Astrocyte (in vitro differentiated cells and primary cell): Measurements from ENCODE around the gene DUSP21. TPM values are rescaled to one million over a fixed set of nuclear protein-coding genes. Genes with fewer than 3 reads are reported as not detected.
A peak's percentile ranks its signal among the peaks of the same experiment; 100 is the strongest.

Experiments
- DNase-seq: peaks from one replicate; pipeline ENCODE4 v3.0.0-alpha.2; 2010; ENCODE audit warnings: low read depth
- FAIRE-seq: peaks from 2 replicates; lab custom pipeline; 2011; peaks lifted over from hg19 to GRCh38; lab: Jason Lieb, UNC
- H2AFZ ChIP-seq: 2 replicates; pipeline ENCODE4 v1.6.0; 2012; ENCODE audit warnings: low read depth, low read length, inconsistent platforms
- H3K27ac ChIP-seq: 2 replicates; pipeline ENCODE4 v1.5.1; 2011; ENCODE audit warnings: low read depth, low read length, inconsistent platforms
- H3K27me3 ChIP-seq: 2 replicates; pipeline ENCODE4 v1.6.0; 2011; ENCODE audit warnings: low read length, inconsistent platforms; ENCODE audit not compliant: insufficient read depth
- H3K36me3 ChIP-seq: 2 replicates; pipeline ENCODE4 v1.5.1; 2011; ENCODE audit warnings: low read length, inconsistent platforms; ENCODE audit not compliant: insufficient read depth
- H3K4me1 ChIP-seq: 2 replicates; pipeline ENCODE4 v1.5.1; 2011; ENCODE audit warnings: low read length, inconsistent platforms; ENCODE audit not compliant: insufficient read depth
- H3K4me2 ChIP-seq: 2 replicates; pipeline ENCODE4 v1.6.0; 2012; ENCODE audit warnings: low read length, inconsistent platforms
- H3K4me3 ChIP-seq: 2 replicates; pipeline ENCODE4 v1.5.1; 2011; ENCODE audit warnings: low read depth, mild to moderate bottlenecking, low read length, inconsistent platforms; ENCODE audit not compliant: insufficient read depth
- H3K79me2 ChIP-seq: 2 replicates; pipeline ENCODE4 v1.6.0; 2012; ENCODE audit warnings: mild to moderate bottlenecking, low read length, inconsistent platforms; ENCODE audit not compliant: insufficient read depth
- H3K9ac ChIP-seq: 2 replicates; pipeline ENCODE4 v1.6.0; 2012; ENCODE audit warnings: mild to moderate bottlenecking, low read length, inconsistent platforms
- H3K9me3 ChIP-seq: 2 replicates; pipeline ENCODE4 v1.5.1; 2012; ENCODE audit warnings: low read depth, mild to moderate bottlenecking, low read length, inconsistent platforms; ENCODE audit not compliant: insufficient read depth
- H4K20me1 ChIP-seq: 2 replicates; pipeline ENCODE4 v1.6.0; 2012; ENCODE audit warnings: low read length, inconsistent platforms; ENCODE audit not compliant: insufficient read depth
- H3K27ac Mint-ChIP-seq: one replicate; pipeline ENCODE4 v1.8.0; 2021; ENCODE audit warnings: mild to moderate bottlenecking, mixed read lengths; ENCODE audit not compliant: unreplicated experiment
- H3K27me3 Mint-ChIP-seq: one replicate; pipeline ENCODE4 v1.8.0; 2021; ENCODE audit warnings: low read depth, mixed read lengths; ENCODE audit not compliant: unreplicated experiment
- H3K36me3 Mint-ChIP-seq: one replicate; pipeline ENCODE4 v1.8.0; 2021; ENCODE audit warnings: low read depth, mixed read lengths; ENCODE audit not compliant: unreplicated experiment
- H3K4me1 Mint-ChIP-seq: one replicate; pipeline ENCODE4 v1.8.0; 2021; ENCODE audit warnings: low read depth, mixed read lengths; ENCODE audit not compliant: unreplicated experiment
- H3K4me3 Mint-ChIP-seq: one replicate; pipeline ENCODE4 v1.8.0; 2021; ENCODE audit warnings: mild to moderate bottlenecking, moderate library complexity, mixed read lengths; ENCODE audit not compliant: unreplicated experiment
- H3K9me3 Mint-ChIP-seq: one replicate; pipeline ENCODE4 v1.8.0; 2021; ENCODE audit warnings: mild to moderate bottlenecking, mixed read lengths; ENCODE audit not compliant: unreplicated experiment
- CTCF ChIP-seq: IDR thresholded peaks from 2 replicates; pipeline ENCODE4 v1.5.1; 2011; ENCODE audit warnings: low read depth, mild to moderate bottlenecking, inconsistent platforms, low read length, moderate library complexity; ENCODE audit not compliant: insufficient read depth
- EZH2 ChIP-seq: IDR thresholded peaks from 2 replicates; pipeline ENCODE4 v1.6.1; 2012; ENCODE audit warnings: mild to moderate bottlenecking, low read length, inconsistent platforms; ENCODE audit not compliant: insufficient read depth
- total RNA-seq: library from RNA; stranded (reverse); gene quantifications from 2 replicates; pipeline ENCODE4 v1.2.1, GENCODE V29; 2021

The DUSP21 gene
- total RNA-seq, 1 donor from 2014 or later: not detected

GRCh38 chrX:44875185-44875489 is 31.3 kb downstream of the DUSP21 start:
- no peaks in the 10 kb centered on the region for H3K36me3 ChIP-seq
- TF ChIP-seq EZH2: no peak
- no peak for TF ChIP-seq CTCF
- no peaks in the 10 kb centered on the region for H3K9me3 ChIP-seq
- Mint-ChIP-seq H3K36me3 (no peaks in the 10 kb centered on the region), H3K4me3 (peak overlapping the region; percentile 97), H3K9me3 (no peaks in the 10 kb centered on the region), H3K27ac (no peak overlapping the region), H3K4me1 (peaks cover 4% of the 10 kb centered on the region), H3K27me3 (no peaks in the 10 kb centered on the region)
- peak overlapping the region; percentile 99 for H3K4me2 ChIP-seq
- H3K4me1 ChIP-seq: no peaks in the 10 kb centered on the region
- H3K27ac ChIP-seq: no peak overlapping the region
- peaks cover 79% of the 10 kb centered on the region for H3K79me2 ChIP-seq
- H2AFZ ChIP-seq: no peak overlapping the region
- H3K4me3 ChIP-seq: peak overlapping the region; percentile 86
- DNase-seq: no peak
- no peak for FAIRE-seq
- H3K9ac ChIP-seq: peak overlapping the region; percentile 96
- H4K20me1 ChIP-seq: peaks cover 29% of the 10 kb centered on the region
- no peaks in the 10 kb centered on the region for H3K27me3 ChIP-seq

- Histone ChIP-seq H3K4me1 (no peaks in the 10 kb centered on the region), H3K27me3 (no peaks in the 10 kb centered on the region), H3K9me3 (no peaks in the 10 kb centered on the region), H3K36me3 (no peaks in the 10 kb centered on the region), H3K4me3 (peak overlapping the region; percentile 86), H4K20me1 (peaks cover 31% of the 10 kb centered on the region), H3K9ac (peak overlapping the region; percentile 96), H3K79me2 (peaks cover 89% of the 10 kb centered on the region), H3K27ac (no peak overlapping the region), H2AFZ (no peak overlapping the region), H3K4me2 (peak overlapping the region; percentile 99)
- H3K4me1 Mint-ChIP-seq: peaks cover 4% of the 10 kb centered on the region
- peak overlapping the region; percentile 97 for H3K4me3 Mint-ChIP-seq
- H3K27ac Mint-ChIP-seq: no peak overlapping the region
- DNase-seq (peak; percentile 27), FAIRE-seq (peak; percentile 93)
- TF ChIP-seq CTCF (no peak), EZH2 (no peak)
- H3K27me3 Mint-ChIP-seq: no peaks in the 10 kb centered on the region
- H3K9me3 Mint-ChIP-seq: no peaks in the 10 kb centered on the region
- H3K36me3 Mint-ChIP-seq: no peaks in the 10 kb centered on the region
These were observed 32.3 kb downstream of the DUSP21 start for GRCh38 chrX:44876086-44876485.

GRCh38 chrX:44876767-44877166 is 32.9 kb downstream of the DUSP21 start:
- Mint-ChIP-seq H3K4me3 (no peak overlapping the region), H3K27me3 (no peaks in the 10 kb centered on the region), H3K9me3 (no peaks in the 10 kb centered on the region), H3K27ac (no peak overlapping the region), H3K4me1 (peaks cover 2% of the 10 kb centered on the region), H3K36me3 (no peaks in the 10 kb centered on the region)
- Histone ChIP-seq H3K4me2 (no peak overlapping the region), H3K27ac (no peak overlapping the region), H3K27me3 (no peaks in the 10 kb centered on the region), H3K4me1 (no peaks in the 10 kb centered on the region), H3K9ac (no peak overlapping the region), H3K79me2 (peaks cover 89% of the 10 kb centered on the region), H4K20me1 (peaks cover 35% of the 10 kb centered on the region), H3K36me3 (no peaks in the 10 kb centered on the region), H3K4me3 (no peak overlapping the region), H3K9me3 (no peaks in the 10 kb centered on the region), H2AFZ (no peak overlapping the region)
- no peak for TF ChIP-seq EZH2
- TF ChIP-seq CTCF: no peak
- FAIRE-seq (peak; percentile 94), DNase-seq (no peak)
